Naive thymus-derived CD8-positive, alpha-beta T cell (primary cell): Measurements from ENCODE around the gene OPCML. TPM values are rescaled to one million over a fixed set of nuclear protein-coding genes. Genes with fewer than 3 reads are reported as not detected.

Experiments used
- ATAC-seq, 2 donors: fragments of 150-1000 bp; cut with Tn5 transposase in 1 of 2; sonication (Bioruptor Pico), chemical (Tn5 transposase) in 1 of 2; 1 replicate in 1 of 2; 2 replicates in 1 of 2; pipeline ENCODE4 v1.10.0; 2021; ENCODE audit warnings: mild to moderate bottlenecking in 2 of 2, moderate library complexity in 2 of 2
- POLR2A ChIA-PET: fragments of 350-600 bp; sonication (Branson Sonifier 250); formaldehyde crosslinking; loops from one replicate; lab custom pipeline; 2021; ENCODE audit warnings: antibody characterized with exemption; lab: Charles Lee
- DNase-seq, 10 donors: peaks; one replicate each; pipeline versions ENCODE4 v3.0.0 to v3.0.0-alpha.2; 2020 to 2022
- H3K27ac Mint-ChIP-seq, 10 donors: one replicate each; pipeline ENCODE4 v1.8.0; 2020 to 2022; ENCODE audit warnings: mild to moderate bottlenecking in 10 of 10, mixed read lengths in 10 of 10, moderate library complexity in 4 of 10, inconsistent platforms in 1 of 10
- H3K27me3 Mint-ChIP-seq, 5 donors: one replicate each; pipeline ENCODE4 v1.8.0; 2021 to 2022; ENCODE audit warnings: mixed read lengths in 5 of 5
- H3K36me3 Mint-ChIP-seq, 3 donors: one replicate each; pipeline ENCODE4 v1.8.0; 2020 to 2022; ENCODE audit warnings: mixed read lengths in 3 of 3, mild to moderate bottlenecking in 2 of 3, inconsistent platforms in 1 of 3
- H3K4me1 Mint-ChIP-seq, 4 donors: one replicate each; pipeline ENCODE4 v1.8.0; 2021 to 2022; ENCODE audit warnings: mixed read lengths in 4 of 4
- H3K4me3 Mint-ChIP-seq, 10 donors: one replicate each; pipeline ENCODE4 v1.8.0; 2020 to 2022; ENCODE audit warnings: mild to moderate bottlenecking in 10 of 10, mixed read lengths in 10 of 10, moderate library complexity in 6 of 10, inconsistent platforms in 1 of 10
- H3K9me3 Mint-ChIP-seq, 9 donors: one replicate each; pipeline ENCODE4 v1.8.0; 2020 to 2022; ENCODE audit warnings: mixed read lengths in 9 of 9, mild to moderate bottlenecking in 3 of 9, inconsistent platforms in 1 of 9, moderate library complexity in 1 of 9
- polyA plus RNA-seq, 3 donors: library from polyadenylated mRNA; unstranded; fragments of 300-500 nt; fragmentation: Illumina TruSeq; gene quantifications; one replicate each; pipeline ENCODE4 v1.2.3, GENCODE V29; 2021
- total RNA-seq, 8 experiments: library from RNA in 2 of 8; stranded (reverse) in 2 of 8; gene quantifications; one replicate each; pipeline ENCODE4 v1.2.3 and lab custom pipeline; 2021 to 2026

OPCML gene
- total and polyA plus RNA-seq, 5 experiments from 2014 or later: not detected

DNA sequence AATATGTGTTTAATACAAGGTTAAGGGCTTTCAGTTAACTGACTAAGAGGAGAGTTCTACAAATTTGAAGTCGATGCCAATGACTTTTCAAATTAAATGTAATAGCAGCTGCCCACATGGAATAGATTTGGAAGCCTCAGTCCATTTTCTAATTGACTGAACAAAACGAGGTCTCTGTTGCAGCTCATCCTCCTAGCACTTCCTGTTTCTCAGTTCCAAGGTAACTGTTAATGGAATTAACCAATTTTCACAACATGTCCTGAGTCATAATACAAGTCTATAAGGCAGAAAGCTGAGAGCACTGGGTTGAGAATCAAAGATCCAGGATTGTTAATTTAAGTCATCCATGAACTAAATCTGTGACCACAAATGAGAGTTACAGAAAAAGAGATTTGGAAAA is 177.2 kb downstream of the OPCML start:
- H3K9me3 Mint-ChIP-seq: peaks cover 0 to 37% (median 4%) of the 10 kb centered on the region in 9 donors
- POLR2A ChIA-PET: no interaction called here
- peaks cover 0 to 24% (median 0%) of the 10 kb centered on the region in 5 donors for H3K27me3 Mint-ChIP-seq
- no peaks in the 10 kb centered on the region for H3K4me1 Mint-ChIP-seq
- ATAC-seq (no peak), DNase-seq (no peak)
- no peak overlapping the region for H3K27ac Mint-ChIP-seq
- H3K4me3 Mint-ChIP-seq: no peak overlapping the region
- no peaks in the 10 kb centered on the region for H3K36me3 Mint-ChIP-seq

DNA sequence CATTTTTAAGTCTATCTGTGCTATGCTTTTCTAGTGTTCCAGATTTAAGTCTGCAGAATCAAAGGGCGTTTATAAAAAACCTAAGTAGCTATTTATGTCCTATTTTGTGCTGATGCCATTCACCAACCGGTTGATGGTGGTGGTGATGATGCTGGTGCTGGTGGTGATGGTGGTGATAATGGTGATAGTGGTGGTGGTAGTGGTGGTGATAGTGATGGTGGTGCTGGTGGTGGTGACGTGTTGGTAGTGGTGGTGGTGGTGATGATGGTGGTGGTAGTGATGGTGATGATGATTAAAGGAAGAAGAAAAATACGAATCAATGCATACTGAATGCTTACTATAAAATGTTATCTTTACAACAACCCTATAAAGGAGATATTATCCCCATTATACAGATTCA is 178.2 kb downstream of the OPCML start:
- Mint-ChIP-seq H3K27ac (no peak overlapping the region), H3K4me1 (no peaks in the 10 kb centered on the region), H3K4me3 (no peak overlapping the region), H3K36me3 (no peaks in the 10 kb centered on the region), H3K9me3 (peaks cover 0 to 37% (median 3%) of the 10 kb centered on the region in 9 donors), H3K27me3 (peaks cover 0 to 24% (median 0%) of the 10 kb centered on the region in 5 donors)
- no peak for DNase-seq
- POLR2A ChIA-PET: no interaction called here
- ATAC-seq: no peak

DNA sequence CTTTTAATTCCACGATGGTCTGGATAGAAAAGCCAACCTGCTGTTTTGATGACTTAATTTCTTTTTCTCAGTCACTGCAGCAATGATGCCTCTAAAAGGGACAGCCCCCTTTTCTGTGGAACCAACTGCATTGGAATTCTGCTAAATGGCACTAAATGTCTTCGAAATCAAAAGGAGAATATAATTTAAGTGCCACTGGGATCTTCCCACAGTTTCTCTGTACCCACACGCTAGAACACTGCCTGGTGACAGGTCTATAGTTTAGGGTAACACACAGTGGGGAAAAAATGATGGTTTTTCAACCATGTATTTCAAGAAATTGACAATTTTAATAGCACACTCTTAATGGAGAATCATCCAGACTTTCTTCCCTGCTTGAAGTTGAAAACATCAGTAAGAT is 182.3 kb downstream of the OPCML start:
- Mint-ChIP-seq H3K9me3 (peaks cover 0 to 23% (median 3%) of the 10 kb centered on the region in 9 donors), H3K4me1 (no peaks in the 10 kb centered on the region), H3K4me3 (no peak overlapping the region), H3K36me3 (no peaks in the 10 kb centered on the region), H3K27ac (no peak overlapping the region), H3K27me3 (peaks cover 0 to 9% (median 3%) of the 10 kb centered on the region in 5 donors)
- no peak for ATAC-seq
- DNase-seq: no peak
- POLR2A ChIA-PET: no interaction called here

DNA sequence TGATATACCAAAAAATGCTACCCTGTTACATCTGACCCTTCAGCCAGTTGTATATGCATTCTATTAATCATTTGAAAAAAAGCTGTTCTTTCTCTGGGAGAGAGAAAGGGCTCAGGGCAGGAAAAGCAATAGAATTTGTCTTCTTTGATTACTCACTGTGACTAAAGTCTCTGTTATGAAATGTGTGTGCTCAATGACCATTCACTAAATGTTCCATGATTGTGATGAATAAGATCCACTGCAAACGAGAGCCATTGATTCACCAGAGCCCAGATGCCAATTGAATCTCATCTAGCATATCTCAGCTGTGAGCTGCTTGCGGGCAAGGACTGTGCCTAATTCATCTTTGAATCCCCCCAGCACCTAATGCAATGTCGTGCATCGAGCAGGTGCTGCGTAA is 184.3 kb downstream of the OPCML start:
- ATAC-seq (no peak), DNase-seq (no peak)
- POLR2A ChIA-PET: no interaction called here
- no peak overlapping the region for H3K4me3 Mint-ChIP-seq
- H3K27me3 Mint-ChIP-seq: peaks cover 0 to 21% (median 9%) of the 10 kb centered on the region in 5 donors
- no peaks in the 10 kb centered on the region for H3K4me1 Mint-ChIP-seq
- peaks cover 0 to 20% (median 0%) of the 10 kb centered on the region in 9 donors for H3K9me3 Mint-ChIP-seq
- no peaks in the 10 kb centered on the region for H3K36me3 Mint-ChIP-seq
- H3K27ac Mint-ChIP-seq: no peak overlapping the region

DNA sequence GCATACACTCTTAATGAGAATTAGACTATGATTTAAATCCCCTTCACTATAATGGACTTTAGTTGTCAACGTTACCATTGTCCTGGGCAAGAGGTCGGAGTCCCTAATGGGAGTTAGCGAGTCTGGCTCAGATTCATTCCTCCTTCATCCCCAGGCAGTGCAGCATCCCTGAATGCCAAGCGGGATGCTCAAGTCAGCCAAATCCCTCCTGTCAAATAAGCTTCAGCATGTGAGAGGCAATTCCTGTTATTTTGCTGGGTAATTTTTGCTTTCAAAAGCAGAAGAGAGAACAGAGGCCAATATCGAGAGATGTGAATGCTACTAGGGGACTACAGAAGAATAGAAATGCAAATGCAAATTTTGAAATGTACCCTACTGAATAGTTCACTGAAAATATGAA is 186.2 kb downstream of the OPCML start:
- H3K9me3 Mint-ChIP-seq: peaks cover 0 to 8% (median 0%) of the 10 kb centered on the region in 9 donors
- POLR2A ChIA-PET: no interaction called here
- H3K27me3 Mint-ChIP-seq: peaks cover 0 to 12% (median 6%) of the 10 kb centered on the region in 5 donors

DNA sequence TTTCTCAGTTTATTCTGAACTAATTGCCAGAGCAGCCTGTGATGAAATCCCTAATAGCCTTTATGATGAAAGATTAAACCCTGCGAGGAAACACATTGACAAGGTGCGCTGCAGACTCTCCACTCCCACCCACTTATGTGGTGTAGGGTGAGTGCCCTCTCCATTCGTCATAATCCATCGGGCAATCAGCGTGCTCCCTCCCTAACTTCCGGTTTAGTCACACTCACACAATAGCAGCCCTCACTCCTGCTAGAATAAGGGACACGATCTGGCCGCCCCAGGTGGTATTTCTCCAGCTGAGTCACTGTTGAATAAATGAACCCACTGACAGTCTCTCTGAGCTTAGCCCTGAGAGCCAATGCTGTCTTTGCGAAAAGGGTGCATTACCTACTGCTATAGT is 188.3 kb downstream of the OPCML start:
- no peaks in the 10 kb centered on the region for H3K36me3 Mint-ChIP-seq
- DNase-seq (no peak), ATAC-seq (no peak)
- POLR2A ChIA-PET: no interaction called here
- peaks cover 0 to 8% (median 0%) of the 10 kb centered on the region in 9 donors for H3K9me3 Mint-ChIP-seq
- no peak overlapping the region for H3K4me3 Mint-ChIP-seq
- peaks cover 0 to 12% (median 6%) of the 10 kb centered on the region in 5 donors for H3K27me3 Mint-ChIP-seq
- no peaks in the 10 kb centered on the region for H3K4me1 Mint-ChIP-seq
- H3K27ac Mint-ChIP-seq: no peak overlapping the region

More for the DNA sequence above, 186.2 kb downstream of the OPCML start:
- no peak overlapping the region for H3K4me3 Mint-ChIP-seq
- no peaks in the 10 kb centered on the region for H3K36me3 Mint-ChIP-seq
- H3K27ac Mint-ChIP-seq: no peak overlapping the region
- ATAC-seq (no peak), DNase-seq (no peak)
- no peaks in the 10 kb centered on the region for H3K4me1 Mint-ChIP-seq

DNA sequence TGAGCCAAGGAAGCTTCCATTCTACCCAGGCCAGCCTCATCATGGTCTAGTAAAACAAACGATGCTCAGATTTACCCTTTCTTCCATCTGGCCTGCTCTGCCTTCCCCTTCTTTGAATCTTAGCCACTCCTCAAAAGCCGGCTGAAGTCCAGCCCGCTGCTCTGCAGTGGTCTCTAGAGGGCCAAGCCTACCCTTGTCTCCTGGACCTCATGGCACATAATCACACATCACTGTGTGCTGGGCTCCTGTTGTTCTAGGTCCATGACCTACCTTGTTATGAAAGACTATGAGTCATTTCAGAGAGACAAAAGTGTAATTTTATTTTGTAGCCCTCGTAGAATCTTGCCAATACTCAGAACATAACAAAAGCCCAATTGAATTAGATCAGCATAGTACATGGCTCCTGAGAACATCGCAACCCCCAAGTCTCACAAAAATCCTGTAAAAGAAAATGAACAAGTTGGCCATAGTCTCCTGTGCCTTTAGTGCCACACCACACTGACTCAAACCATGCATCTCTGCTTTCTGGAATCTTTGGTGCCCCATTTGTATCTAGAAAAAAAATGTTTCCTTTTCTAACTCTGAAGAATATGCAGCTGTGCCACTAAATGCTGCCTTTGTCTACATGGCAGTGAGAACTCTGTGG is 192.7 kb downstream of the OPCML start:
- no peak overlapping the region for H3K27ac Mint-ChIP-seq
- H3K9me3 Mint-ChIP-seq: peaks cover 0 to 8% (median 2%) of the 10 kb centered on the region in 9 donors
- DNase-seq (no peak), ATAC-seq (no peak)
- H3K27me3 Mint-ChIP-seq: peaks cover 0 to 8% (median 0%) of the 10 kb centered on the region in 5 donors
- no peaks in the 10 kb centered on the region for H3K36me3 Mint-ChIP-seq
- POLR2A ChIA-PET: no interaction called here
- no peak overlapping the region for H3K4me3 Mint-ChIP-seq
- no peaks in the 10 kb centered on the region for H3K4me1 Mint-ChIP-seq

DNA sequence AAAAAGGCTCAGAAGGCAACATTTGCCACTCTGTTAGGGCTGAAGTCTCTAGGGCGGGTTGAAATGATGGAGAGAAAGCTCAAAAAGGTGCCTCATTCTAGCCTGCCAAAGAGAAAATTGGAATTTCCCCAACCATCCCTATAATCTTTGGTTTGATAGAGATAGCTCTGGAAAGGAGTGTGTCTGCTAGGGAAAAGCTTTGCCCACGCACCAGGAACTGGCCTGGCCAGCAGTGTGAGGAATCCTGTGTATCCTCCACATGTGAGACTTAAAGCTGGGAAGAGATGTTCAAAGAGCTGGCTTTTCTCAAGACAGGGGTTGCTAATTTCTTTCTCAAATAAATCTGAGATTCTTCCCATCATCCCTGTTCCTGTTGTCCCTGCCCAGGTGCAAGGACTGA is 193.7 kb downstream of the OPCML start:
- H3K9me3 Mint-ChIP-seq: peaks cover 0 to 14% (median 3%) of the 10 kb centered on the region in 9 donors
- peaks cover 0 to 7% (median 2%) of the 10 kb centered on the region in 5 donors for H3K27me3 Mint-ChIP-seq
- H3K4me3 Mint-ChIP-seq: no peak overlapping the region
- H3K36me3 Mint-ChIP-seq: no peaks in the 10 kb centered on the region
- no peaks in the 10 kb centered on the region for H3K4me1 Mint-ChIP-seq
- H3K27ac Mint-ChIP-seq: no peak overlapping the region
- POLR2A ChIA-PET: no interaction called here
- no peak for ATAC-seq
- no peak for DNase-seq

DNA sequence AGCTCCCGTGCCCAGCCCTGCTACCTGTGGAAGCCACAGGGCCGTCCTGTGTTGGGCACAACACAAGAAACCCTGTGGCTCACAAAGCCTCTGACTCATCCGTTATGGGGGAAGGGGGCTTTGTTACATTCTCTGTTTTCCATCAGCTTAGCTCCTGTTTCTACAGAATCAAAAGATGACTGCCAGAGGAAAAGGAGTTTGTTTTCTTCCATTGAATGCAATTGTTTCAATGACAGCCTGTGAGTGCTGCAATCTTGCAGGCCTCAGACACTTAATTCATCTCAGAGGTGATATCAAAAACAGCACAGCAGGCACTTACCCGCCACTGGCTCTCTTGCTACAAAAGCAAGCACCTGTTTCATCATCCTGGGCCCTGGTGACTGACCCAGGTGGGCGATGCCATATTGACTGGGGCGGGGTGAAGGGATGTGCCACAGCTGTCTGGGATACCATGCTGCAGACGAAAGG is 194.3 kb downstream of the OPCML start:
- POLR2A ChIA-PET: no interaction called here
- H3K4me1 Mint-ChIP-seq: no peaks in the 10 kb centered on the region
- peaks cover 0 to 9% (median 2%) of the 10 kb centered on the region in 5 donors for H3K27me3 Mint-ChIP-seq
- H3K36me3 Mint-ChIP-seq: no peaks in the 10 kb centered on the region
- no peak for DNase-seq
- H3K9me3 Mint-ChIP-seq: peaks cover 0 to 15% (median 3%) of the 10 kb centered on the region in 9 donors
- H3K27ac Mint-ChIP-seq: no peak overlapping the region
- ATAC-seq: no peak
- no peak overlapping the region for H3K4me3 Mint-ChIP-seq

DNA sequence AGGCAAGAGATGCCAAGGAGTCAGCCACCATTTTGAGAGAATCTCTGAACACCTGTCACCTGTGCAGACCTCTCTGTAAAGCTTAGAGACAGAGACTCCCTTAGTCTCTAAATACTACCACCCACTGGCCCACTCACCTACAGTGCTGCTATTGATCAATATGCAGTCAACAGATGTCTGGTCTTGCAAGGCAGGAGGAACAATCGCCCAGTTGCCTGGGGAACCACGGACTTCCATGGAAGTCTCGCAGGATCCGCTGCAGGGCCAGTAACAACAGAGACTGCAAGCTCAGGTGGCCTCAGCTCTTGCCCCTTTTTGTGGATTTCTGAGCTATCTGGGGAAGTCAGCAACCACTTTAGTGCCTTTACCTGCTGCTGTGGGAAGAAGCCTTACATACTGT is 195.1 kb downstream of the OPCML start:
- peaks cover 0 to 15% (median 3%) of the 10 kb centered on the region in 9 donors for H3K9me3 Mint-ChIP-seq

DNA sequence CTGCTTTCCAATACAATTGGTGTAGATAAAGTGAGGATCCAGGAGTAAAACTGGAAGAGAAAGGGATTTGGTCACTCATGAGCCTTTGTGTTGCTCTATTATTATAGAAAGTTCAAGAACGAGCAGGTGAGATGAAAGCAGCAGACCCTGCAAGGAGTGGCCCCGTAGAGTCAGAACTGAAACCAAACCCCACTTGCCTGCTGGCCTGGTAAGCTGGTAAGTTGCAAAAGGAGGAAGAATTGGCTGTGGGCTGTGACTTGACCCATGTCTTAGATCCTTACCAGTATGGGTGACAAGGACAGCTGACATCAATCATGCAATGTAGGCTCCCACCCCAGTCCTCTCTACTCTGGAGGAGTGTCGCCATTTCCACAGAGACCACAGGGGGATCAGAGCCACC is 201.3 kb downstream of the OPCML start:
- Mint-ChIP-seq H3K36me3 (no peaks in the 10 kb centered on the region), H3K4me1 (no peaks in the 10 kb centered on the region), H3K9me3 (peaks cover 0 to 15% (median 5%) of the 10 kb centered on the region in 9 donors), H3K4me3 (no peak overlapping the region), H3K27me3 (peaks cover 0 to 13% (median 2%) of the 10 kb centered on the region in 5 donors), H3K27ac (no peak overlapping the region)
- ATAC-seq (no peak), DNase-seq (no peak)
- POLR2A ChIA-PET: no interaction called here

More for the DNA sequence above, 195.1 kb downstream of the OPCML start:
- peaks cover 0 to 9% (median 2%) of the 10 kb centered on the region in 5 donors for H3K27me3 Mint-ChIP-seq
- POLR2A ChIA-PET: no interaction called here
- H3K36me3 Mint-ChIP-seq: no peaks in the 10 kb centered on the region
- H3K4me1 Mint-ChIP-seq: no peaks in the 10 kb centered on the region
- no peak overlapping the region for H3K27ac Mint-ChIP-seq
- no peak overlapping the region for H3K4me3 Mint-ChIP-seq
- no peak for DNase-seq
- ATAC-seq: no peak

DNA sequence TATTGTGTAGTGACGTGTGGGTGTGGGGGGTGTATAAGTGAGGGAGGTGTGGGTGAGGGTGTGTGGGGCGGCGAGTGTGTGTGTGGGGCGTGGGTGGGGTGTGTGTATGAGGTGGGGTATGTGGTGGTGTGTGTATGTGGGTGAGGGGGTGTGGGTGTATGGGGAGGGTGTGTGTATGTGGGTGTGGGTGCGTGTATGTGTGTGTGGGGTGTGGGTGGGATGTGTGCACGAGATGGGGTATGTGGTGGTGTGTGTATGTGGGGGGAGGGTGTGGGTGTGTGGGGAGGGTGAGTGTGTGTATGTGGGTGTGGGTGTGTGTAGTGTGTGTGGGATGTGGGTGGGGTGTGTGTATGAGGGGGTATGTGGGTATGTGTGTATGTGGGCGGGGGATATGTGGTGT is 205.5 kb downstream of the OPCML start:
- H3K27ac Mint-ChIP-seq: no peak overlapping the region
- no peak for DNase-seq
- no peak for ATAC-seq
- H3K4me1 Mint-ChIP-seq: no peaks in the 10 kb centered on the region
- peaks cover 0 to 20% (median 3%) of the 10 kb centered on the region in 5 donors for H3K27me3 Mint-ChIP-seq
- H3K36me3 Mint-ChIP-seq: no peaks in the 10 kb centered on the region
- peaks cover 0 to 8% (median 2%) of the 10 kb centered on the region in 9 donors for H3K9me3 Mint-ChIP-seq
- POLR2A ChIA-PET: no interaction called here
- H3K4me3 Mint-ChIP-seq: no peak overlapping the region

DNA sequence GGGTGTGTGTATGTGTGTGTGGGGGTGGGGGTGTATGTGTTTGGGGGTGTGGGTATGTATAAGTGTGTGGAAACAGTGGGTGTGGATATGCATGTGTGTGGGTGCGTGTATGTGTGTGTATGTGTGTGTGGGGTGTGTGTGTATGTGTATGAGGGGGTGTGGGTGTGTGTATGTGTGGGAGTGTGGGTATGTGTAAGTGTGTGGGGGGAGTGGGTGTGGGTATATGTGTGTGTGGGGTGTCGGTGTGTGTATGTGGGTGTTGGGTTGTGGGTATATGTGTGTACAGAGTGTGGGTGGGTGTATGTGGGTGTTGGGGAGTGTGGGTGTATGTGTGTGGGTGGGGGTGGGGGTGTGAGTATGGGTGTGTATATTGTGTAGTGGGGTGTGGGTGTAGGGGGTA is 206.0 kb downstream of the OPCML start:
- DNase-seq (no peak), ATAC-seq (no peak)
- Mint-ChIP-seq H3K36me3 (no peaks in the 10 kb centered on the region), H3K4me3 (no peak overlapping the region), H3K4me1 (no peaks in the 10 kb centered on the region), H3K27ac (no peak overlapping the region), H3K27me3 (peaks cover 0 to 20% (median 3%) of the 10 kb centered on the region in 5 donors), H3K9me3 (peaks cover 0 to 8% (median 0%) of the 10 kb centered on the region in 9 donors)
- POLR2A ChIA-PET: no interaction called here
